A172 (cell line): ENCODE measurements around the gene MAST1. TPM values are rescaled to one million over a fixed set of nuclear protein-coding genes. Genes with fewer than 3 reads are reported as not detected.
"Not testable (repeated sequence)": the region's sequence is repeated elsewhere in the genome, so short reads cannot be mapped to it uniquely, and the experiment has no call there.

Experiments
- DNase-seq: peaks from one replicate; pipeline ENCODE4 v3.0.0-alpha.2; 2015; ENCODE audit warnings: low spot score
- total RNA-seq: library from RNA; depleted of rRNA; stranded (reverse); fragments of >200 nt; shearing (Covaris generic); gene quantifications from 2 replicates; pipeline ENCODE4 v1.2.3, GENCODE V29; 2014

Gene MAST1
- total RNA-seq, 1 experiment from 2014 or later, result 1.3 TPM

GRCh38 chr19:12872255-12872654 is 33.9 kb downstream of the MAST1 start:
- no peak for DNase-seq

DNA sequence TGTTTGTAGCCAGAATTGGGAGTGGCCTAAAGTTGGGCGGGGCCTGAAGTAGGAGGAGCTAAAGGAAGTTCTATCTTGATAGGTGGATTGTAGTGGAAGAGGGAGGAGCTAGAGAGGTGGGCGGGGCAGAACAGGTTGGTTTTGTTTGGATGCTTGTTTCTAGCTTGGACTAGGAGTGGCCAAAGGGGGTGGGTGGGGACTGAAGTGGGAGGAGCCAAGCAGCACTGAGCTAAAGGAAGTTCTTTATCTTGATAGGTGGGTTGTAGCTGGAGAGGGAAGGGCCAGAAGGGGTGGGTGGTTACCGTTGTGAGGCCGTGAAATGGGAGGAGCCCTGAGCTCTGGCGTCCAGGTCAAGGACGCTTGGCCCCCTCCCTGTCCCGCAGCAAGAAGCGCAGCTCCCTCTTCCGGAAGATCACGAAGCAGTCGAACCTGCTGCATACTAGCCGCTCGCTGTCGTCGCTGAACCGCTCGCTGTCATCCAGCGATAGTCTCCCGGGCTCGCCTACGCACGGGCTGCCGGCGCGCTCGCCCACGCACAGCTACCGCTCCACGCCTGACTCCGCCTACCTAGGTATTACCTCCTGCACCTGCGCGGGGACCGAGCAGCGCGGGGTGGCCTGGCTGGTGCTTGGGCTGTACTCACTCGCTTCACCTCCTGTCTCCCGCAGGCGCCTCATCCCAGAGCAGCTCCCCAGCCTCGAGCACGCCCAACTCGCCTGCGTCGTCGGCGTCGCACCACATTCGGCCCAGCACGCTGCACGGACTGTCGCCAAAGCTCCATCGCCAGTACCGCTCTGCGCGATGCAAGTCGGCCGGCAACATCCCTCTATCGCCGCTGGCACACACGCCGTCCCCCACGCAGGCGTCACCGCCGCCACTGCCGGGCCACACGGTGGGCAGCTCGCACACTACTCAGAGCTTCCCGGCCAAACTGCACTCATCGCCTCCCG is 34.9 kb downstream of the MAST1 start:
- peak; percentile 50 for DNase-seq

DNA sequence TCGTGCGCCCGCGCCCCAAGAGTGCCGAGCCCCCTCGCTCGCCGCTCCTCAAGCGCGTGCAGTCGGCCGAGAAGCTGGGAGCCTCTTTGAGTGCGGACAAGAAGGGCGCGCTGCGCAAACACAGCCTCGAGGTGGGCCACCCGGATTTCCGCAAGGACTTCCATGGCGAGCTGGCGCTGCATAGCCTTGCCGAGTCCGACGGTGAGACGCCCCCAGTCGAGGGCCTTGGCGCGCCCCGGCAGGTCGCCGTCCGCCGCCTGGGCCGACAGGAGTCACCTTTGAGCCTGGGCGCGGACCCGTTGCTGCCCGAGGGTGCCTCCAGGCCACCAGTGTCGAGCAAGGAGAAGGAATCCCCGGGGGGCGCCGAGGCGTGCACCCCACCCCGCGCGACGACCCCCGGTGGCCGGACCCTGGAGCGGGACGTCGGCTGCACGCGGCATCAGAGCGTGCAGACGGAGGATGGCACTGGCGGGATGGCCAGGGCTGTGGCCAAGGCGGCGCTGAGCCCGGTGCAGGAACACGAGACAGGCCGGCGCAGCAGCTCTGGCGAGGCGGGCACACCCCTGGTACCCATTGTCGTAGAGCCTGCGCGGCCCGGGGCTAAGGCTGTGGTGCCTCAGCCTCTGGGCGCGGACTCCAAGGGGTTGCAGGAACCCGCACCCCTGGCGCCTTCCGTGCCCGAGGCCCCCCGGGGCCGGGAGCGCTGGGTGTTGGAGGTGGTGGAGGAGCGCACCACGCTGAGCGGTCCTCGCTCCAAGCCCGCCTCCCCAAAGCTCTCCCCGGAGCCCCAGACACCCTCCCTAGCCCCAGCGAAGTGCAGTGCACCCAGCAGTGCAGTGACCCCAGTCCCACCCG is 35.8 kb downstream of the MAST1 start:
- DNase-seq, result no peak

- DNase-seq, result no peak
These were observed 36.8 kb downstream of the MAST1 start for GRCh38 chr19:12875086-12875485.

DNA sequence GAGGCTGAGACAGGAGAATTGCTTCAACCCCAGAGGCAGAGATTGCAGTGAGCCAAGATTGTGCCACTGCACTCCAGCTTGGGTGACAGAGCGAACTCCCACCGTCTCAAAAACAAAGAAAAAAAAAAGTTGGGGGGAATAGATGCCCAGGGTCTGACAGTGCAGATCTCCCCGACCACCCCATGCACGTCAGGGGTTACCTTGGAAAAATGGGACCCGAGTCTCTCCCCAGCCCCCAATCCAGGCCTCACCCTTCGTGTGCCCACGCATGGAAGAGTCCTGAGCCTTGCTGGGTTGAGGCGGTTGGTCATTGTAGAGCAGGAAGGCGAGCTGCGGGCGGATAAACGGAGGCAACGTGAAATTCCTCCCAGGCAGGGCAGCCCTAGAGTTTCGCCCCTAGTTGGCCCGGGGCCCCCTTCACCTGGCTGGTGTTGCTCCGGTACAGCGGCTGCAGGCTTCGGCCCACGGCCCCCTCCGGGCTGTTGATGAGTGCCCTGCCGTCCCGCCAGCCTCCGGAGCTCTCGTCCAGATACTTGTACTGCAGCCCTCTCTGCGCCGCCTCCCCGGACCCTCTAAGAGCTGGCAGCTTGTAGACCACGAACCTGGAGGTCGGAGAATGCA is 42.3 kb downstream of the MAST1 start:
- DNase-seq, result no peak

DNA sequence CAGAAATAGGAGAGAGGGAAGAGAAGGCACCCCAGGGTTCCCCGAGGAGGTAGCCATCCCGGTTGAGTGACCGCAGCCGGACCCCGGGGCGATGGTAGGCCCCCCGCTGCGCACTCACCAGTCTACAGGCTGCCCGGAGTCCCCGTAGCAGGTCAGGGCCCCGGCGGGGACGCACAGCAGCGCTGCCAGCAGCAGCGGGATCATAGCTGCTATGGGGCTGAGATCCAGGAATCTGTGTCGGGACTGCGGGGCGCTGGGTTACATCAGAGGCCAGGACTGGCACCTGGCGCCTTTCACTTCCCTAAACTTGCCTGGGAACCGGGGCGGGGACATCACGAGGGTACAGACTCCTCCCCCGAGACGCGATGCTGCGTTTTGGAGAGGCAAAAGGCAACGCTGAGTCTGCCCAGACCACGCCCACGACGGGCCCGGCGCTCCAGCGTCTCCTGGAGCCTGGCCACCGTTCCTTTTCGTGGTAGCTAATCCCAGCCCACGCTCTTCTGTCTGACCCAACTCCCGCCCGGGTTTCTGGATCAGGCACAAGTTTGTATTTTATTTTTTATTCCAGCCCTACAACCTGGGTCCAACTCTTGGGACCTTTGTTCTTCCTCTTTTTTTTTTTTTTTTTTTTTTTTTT is 43.0 kb downstream of the MAST1 start, which contains the start of gene DNASE2:
Gene DNASE2, minus strand, starts transcription at position 278 of the 637 bp plus-strand sequence. Its CDS starts 74 bp downstream, at position 204.
- DNase-seq, result peak; percentile 92

DNA sequence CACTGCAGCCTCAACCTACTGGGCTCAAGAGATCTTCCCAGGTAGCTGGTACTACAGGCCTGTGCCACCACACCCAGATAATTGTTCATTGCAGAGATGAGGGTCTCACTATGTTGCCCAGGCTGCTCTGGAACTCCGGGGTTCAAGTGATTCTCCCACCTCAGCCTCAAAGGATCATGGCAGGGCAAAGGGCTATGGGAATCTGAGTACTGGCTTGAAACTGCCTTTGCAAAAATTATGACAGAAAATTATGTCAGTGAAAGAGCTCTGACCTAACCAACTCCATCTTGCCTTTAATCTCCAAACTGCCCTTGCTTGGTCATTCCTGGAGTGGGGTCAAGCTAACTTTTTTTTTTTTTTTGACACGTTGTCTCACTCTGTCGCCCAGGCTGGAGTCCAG is 44.3 kb downstream of the MAST1 start:
- no peak for DNase-seq

DNA sequence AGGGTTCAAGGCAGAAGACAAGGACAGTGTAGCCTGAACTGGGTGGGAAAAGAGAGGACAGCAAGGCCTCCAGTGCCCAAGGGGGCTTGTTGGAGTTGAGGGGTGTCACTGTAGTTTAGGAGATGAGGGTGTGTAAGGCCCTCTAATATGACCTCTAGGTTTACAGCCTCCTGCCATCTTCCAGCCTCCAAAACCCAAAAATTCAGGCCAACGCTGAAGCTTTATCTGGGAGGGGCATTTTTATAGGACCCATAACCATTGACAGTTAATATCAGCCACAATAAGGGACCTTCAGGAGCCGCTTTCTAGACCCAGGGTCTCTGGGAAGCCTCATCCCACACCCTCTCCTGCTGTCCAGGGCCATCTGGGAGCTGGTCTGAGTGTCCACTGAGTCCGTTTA is 45.9 kb downstream of the MAST1 start:
- DNase-seq, result no peak

DNA sequence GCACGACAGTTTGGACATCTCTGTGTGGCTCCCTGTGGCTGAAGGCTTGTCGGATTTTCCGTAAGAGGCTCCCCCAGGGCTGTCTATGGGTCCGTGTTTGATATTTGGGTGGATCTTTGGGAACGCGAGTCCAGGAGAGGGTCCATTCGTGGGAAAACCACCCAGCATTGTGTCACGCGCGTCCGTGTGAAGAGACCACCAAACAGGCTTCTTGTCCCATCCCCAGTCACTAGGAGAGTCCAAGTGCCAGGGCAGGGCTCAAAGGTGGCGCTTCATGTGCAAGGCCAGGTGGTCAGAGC is 46.3 kb downstream of the MAST1 start:
- DNase-seq, result no peak

- DNase-seq, result no peak
These were observed 46.8 kb downstream of the MAST1 start for GRCh38 chr19:12884926-12885748.

- DNase-seq, result no peak
These were observed 47.7 kb downstream of the MAST1 start for GRCh38 chr19:12885749-12886650.

GRCh38 chr19:12886651-12886968 is 48.3 kb downstream of the MAST1 start:
- no peak for DNase-seq

GRCh38 chr19:12886969-12887747 is 48.8 kb downstream of the MAST1 start, which contains the start of gene KLF1:
TSS of gene KLF1 (minus strand) at chr19:12887201. CDS start at chr19:12887140, 61 bp downstream.
- no peak for DNase-seq

- DNase-seq, result no peak
These were observed 49.8 kb downstream of the MAST1 start for GRCh38 chr19:12888006-12888603.

DNA sequence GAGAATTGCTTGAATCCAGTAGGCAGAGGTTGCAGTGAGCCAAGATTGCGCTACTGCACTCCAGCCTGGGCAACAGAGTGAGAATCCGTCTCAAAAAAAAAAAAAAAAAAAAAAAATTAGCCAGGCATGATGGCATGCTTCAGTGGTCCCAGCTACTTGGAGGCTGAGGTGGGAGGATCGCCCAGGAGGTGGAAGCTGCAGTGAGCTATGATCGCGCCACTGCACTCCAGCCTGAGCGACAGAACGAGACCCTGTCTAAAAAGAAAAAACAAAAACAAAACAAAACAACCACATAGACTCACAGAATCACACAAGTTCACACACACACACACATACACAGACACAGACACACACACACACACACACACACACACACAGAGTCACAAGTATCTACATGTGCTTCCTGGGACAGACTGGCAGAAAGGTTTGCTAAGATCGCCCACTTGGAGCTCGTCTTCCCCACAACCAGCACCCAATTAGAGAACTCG is 52.0 kb downstream of the MAST1 start:
- DNase-seq, result not testable (repeated sequence)

GRCh38 chr19:12890787-12891552 is 52.7 kb downstream of the MAST1 start, which contains the start of gene GCDH:
TSS of gene GCDH (plus strand) at chr19:12891160. CDS start at chr19:12891305, 145 bp downstream.
- DNase-seq, result peak; percentile 99

GRCh38 chr19:12891553-12892021 is 53.3 kb downstream of the MAST1 start:
- DNase-seq, result no peak
